HG03432 (cell line): ENCODE measurements around the gene MLLT10.
A peak's percentile ranks its signal among the peaks of the same experiment; 100 is the strongest.
"Not testable (repeated sequence)": the region's sequence is repeated elsewhere in the genome, so short reads cannot be mapped to it uniquely, and the experiment has no call there.

Experiments used
- ATAC-seq: cut with Tn5 transposase; IDR thresholded peaks from one replicate; pipeline ENCODE4 v1.9.1; 2021; ENCODE audit warnings: mild to moderate bottlenecking, moderate library complexity; ENCODE audit not compliant: unreplicated experiment

Gene MLLT10

DNA sequence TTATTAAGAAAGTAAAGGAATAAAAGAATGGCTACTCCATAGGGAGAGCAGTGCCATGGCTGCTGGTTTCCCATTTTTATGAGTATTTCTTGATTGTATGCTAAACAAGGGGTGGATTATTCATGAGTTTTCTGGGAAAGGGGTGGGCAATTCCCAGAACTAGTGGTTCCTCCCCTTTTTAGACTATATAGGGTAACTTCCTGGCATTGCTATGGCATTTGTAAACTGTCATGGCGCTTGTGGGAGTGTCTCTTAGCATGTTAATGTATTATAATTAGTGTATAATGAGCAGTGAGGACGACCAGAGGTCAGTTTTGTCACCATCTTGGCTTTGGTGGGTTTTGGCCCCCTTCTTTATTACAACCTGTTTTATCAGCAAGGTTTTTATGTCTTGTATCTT, 40.5 kb downstream of the MLLT10 start:
- not testable (repeated sequence) for ATAC-seq

DNA sequence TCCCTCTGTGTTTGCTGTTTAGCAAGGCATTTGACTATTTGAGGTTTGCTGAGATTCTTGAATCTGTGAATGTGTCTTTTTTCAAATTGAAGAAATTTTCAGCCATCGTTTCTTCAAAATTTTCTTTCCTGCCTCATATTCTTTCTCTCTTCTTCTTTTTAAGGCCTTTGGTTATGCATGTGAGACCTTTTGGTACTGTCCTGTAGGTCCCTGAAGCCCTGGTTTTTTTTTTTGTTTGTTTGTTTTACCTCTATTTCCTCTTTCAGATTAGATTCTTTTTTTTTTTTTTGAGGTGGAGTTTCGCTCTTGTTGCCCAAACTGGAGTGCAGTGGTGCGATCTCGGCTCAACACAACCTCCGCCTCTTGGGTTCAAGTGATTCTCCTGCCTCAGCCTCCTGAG, 45.3 kb downstream of the MLLT10 start:
- no peak for ATAC-seq

DNA sequence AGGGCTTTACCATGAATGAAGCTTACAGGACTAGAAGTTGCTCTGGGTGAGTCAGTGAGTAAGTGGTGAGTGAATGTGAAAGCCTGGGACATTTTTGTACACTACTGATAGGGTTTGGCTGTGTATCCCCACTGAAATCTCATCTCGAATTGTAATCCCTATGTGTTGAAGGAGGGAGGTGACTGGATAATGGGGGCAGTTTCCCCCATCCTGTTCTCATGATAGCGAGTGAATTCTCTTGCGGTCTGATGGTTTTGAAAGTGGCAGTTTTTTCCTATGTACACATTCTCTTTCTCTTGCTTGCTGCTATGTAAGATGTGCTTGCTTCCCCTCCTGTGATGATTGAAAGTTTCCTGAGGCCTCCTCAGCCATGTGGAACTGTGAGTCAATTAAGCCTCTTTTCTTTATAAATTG, 47.4 kb downstream of the MLLT10 start:
- peak; percentile 85 for ATAC-seq

DNA sequence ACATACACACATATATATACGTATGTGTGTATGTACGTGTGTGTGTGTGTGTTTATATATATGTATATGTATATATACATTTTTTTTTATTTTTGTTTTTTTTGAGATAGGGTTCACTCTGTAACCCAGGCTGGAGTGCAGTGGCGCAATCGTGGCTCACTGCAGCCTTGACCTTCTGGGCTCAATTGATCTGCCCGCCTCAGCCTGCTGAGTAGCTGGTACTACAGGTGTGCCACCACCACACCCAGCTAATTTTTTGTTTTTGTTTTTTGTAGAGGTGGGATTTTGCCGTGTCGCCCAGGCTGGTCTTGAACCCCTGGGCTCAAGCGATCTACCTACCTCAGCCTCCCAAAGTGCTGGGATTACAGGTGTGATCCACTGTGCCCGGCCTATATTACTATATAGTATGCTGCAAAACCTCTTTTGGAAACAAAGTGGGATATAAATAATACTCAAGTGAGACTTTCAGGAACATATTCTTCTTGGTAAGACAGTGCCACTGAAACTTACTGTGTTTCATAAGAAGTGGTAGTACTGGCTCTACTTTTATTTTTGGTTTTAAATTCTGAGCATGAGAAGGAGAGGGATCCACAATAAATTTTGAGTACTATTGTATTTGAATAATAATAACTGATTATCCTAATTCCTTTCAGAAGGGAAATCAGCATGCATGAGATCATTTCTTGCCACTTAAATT, 51.0 kb downstream of the MLLT10 start:
- no peak for ATAC-seq

DNA sequence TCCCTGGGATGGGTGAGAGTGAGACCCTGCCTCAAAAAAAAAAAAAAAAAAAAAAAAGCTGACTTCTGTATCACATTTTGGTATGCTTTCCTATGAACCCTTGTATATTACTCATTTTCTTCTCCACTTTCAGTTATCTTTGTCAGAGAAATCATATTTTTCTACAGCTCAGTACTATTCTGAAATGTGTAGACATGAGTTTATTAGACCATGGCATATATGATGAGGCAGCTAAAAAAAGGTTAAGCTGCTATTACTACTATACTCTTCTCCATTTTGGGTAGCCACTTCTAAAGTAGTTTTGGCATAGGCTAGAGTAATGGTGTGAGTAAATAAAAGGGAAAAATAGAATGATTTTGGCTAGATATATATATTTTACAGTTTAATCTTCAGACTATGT, 53.4 kb downstream of the MLLT10 start:
- ATAC-seq = no peak

DNA sequence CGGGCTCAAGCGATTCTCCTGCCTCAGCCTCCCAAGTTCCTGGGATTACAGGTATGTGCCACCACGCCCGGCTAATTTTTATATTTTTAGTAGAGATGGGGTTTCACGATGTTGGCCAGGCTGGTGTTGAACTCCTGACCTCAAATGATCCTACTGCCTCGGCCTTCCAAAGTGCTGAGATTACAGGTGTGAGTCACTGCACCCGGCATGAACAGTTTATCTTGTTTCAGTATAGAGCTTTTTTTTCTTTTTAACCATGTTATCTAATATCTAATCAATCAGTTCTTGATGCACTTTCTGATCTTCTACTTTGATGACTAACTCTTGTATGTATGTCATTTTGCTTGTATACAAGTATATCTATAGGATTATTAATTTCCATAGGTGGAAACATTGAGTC, 54.1 kb downstream of the MLLT10 start:
- not testable (repeated sequence) for ATAC-seq

DNA sequence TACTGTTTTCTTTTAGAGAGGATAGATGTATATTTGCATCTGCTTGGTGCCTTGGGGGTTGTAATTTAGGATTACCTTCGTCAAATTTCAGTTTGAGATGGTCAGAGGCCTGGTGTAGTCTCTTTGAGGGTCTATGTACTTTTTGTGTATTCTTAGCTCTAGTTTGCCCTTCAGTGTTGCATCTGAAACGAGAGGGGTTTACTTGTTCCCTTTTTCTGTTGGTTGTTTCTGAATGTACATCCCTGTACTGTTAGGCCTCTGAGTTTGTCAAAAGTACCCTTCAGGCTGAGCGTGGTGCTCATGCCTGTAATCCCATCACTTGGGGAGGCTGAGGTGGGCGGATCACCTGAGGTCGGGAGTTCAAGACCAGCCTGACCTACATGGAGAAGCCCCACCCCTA, 60.0 kb downstream of the MLLT10 start:
- ATAC-seq = no peak

DNA sequence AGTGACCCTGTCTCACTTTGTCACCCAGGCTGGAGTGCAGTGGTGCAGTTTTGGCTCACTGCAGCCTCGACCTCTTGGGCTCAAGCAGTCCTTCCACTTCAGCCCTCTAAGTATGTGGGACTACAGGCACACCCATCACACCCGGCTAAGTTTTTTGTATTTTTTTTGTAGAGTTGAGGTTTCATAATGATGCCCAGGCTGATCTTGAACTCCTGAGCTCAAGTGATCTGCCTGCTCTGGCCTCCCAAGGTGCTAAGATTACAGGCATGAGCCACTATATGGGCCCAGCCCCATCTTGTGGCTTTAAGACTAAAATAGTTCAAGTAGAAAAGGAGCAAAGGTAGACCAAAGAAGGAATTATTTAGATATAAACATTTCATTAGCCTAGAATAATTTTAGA, 65.5 kb downstream of the MLLT10 start:
- ATAC-seq = no peak

DNA sequence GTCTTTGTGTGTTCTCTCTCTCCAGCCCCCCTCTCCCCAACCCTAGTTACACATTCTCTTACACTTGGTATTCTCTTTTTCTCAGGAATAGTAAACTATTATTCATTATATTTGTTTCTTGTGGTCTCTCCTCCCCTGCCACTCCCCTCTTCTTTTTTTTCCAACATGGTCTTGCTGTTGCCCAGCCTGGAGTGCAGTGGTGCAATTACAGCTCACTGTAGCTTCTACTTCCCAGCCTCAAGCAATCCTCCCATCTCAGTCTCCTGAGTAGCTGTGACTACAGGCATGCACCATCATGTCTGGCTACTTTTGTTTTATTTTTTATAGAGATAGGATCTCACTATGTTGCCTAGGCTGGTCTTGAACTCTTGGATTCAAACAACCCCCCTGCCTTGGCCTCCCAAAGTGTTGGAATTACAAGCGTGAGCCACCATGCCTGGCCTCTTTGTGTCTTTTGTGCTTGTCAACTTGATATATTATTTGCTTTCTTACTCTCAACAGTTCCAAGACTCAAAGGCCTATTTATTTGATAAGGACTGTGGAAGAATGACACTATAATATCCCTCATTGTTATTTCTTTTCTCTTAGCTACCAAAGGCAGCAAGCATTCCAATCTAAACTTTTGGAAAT, 66.9 kb downstream of the MLLT10 start:
- ATAC-seq = no peak

DNA sequence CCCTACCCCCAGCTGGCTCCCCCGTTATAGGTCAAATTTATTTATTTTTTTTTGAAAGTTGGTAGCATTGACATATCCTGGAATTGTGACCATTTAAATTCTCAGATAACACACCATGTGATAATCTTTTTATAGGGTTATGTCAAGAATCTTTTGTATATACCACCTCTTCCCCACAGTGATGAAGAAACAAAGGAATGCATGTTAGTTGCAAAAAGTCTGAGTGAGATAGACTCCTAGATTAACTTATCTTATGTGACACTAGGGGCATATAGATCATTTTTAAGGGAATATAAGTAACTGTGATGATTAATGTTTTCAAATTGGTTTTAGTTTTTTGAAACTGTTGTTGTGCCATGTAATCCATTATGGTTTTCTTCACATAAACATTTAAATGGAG, 68.3 kb downstream of the MLLT10 start:
- ATAC-seq = no peak

DNA sequence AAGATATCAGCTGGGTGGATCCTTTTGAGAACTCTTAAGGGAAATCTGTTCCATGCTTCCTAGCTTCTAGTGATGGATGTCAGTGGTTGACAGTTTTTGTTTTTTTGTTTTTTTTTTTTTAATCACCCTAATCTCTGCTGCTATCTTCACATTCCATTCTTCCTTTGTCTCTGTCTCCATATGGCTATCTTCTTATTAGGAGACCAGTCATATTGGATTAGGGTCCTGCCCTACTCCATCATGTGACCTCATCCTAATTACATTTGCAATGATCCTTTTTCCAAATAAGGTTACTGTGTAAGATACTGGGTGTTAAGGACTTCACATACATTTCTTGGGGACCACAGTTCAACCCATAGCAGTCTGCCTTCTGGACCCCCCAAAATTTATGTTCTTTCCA, 69.7 kb downstream of the MLLT10 start:
- ATAC-seq = no peak

DNA sequence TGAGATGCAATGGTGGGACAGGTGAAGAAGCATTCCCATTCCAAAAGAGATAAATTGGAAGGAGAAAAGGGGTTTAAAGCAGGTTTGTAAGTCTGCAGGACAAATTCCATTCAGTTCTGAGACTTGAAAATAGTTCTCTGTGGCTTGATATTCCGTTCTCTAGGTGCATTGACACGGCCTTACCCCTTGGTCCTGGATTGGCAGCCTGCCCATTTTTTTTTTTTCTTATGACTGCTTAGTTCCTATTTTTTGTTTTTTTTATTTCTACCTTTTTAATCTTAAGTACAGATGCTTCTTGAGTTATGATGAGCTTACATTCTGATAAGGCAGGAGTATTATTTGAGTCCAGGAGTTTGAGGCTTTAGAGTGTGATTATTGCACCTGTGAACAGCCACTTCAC, 70.6 kb downstream of the MLLT10 start:
- ATAC-seq = no peak

DNA sequence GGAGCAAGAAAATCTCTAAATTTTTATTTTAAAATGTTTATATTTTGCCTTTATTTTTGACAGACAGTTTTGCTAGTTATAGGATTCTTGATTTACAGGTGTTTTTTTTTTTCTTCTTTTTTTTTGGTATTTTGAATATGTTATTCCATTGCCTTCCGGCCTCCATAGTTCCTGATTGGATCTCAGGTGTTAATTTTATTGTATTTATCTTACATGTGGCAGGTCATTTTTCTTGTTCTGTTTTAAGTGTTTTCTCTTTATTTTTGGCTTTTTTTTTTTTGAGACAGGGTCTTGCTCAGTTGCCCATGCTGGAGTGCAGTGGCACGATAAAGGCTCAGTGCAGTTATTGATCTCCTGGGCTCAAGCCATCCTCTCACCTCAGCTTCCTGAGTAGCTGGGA, 73.9 kb downstream of the MLLT10 start:
- no peak for ATAC-seq

DNA sequence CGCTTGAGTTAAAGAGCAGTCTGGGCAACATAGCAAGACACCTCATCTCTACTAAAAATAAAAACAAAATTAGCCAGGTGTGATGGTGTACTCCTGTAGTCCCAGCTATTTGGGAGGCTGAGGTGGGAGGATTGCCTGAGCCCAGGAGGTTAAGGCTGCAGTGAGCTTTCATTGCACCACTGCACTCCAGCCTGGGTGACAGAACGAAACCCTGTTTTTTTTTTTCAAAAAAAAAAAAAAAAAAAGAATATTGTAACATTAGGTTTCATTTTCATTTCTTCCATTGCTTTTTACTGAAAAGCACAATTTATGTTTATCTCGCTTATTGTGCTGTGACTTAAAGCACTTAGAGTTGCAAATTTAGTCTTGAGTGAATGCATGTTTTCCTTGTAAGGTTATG, 80.0 kb downstream of the MLLT10 start:
- ATAC-seq = no peak

DNA sequence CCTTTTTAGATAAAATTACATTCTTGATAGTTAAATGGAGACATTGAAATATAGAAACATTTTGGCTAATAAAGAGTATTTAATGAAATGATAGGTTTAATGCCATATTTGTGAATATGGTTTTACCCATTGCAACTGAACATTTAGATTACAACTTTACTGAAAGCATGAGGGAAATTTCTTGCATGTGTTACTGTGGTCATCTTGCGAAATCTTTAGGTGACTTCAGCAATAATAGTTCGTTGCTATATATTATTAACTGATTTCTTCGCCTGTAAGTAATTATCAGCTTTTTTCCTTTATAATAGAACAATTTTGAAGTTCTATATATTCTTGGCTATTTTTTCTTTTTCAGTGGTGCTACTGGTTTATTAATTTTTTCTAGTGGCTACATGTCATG, 83.2 kb downstream of the MLLT10 start:
- no peak for ATAC-seq

DNA sequence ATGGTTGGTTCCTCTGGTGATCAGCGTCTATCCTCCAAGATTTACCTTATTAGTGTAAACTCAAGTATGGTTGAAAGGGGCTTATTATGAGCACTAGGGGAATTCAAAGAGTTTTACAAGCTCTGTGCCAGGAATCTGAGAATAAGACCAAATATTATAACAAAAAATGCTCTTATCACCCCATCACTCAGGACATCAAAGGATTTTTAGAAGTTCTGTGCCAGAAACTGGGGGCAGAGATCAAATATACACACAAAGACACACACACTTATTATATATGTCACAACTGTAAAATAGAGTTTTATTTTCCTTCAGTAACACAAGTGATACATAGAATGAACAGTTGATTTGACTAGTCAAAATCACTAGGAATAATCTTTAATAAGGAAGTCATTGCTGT, 89.3 kb downstream of the MLLT10 start:
- ATAC-seq = no peak

DNA sequence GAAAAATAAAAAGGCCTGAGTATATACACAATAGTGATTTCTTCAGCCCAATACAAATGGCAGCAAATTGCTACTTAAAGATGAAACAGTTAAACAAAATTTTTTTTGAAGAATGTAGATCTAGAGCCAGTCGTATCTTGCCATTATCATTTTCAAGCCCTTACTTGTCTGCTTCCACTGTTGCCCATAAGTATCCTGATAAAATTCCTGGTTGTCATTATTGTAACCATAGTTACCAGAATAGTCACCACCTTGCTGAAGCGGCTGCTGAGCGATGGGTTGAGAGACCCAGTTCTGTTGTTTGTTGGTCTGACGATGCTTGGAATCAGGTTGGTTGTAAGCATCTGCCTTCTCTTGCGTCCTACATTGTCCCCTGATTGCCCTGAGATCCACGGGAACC, 90.4 kb downstream of the MLLT10 start:
- ATAC-seq = not testable (repeated sequence)

DNA sequence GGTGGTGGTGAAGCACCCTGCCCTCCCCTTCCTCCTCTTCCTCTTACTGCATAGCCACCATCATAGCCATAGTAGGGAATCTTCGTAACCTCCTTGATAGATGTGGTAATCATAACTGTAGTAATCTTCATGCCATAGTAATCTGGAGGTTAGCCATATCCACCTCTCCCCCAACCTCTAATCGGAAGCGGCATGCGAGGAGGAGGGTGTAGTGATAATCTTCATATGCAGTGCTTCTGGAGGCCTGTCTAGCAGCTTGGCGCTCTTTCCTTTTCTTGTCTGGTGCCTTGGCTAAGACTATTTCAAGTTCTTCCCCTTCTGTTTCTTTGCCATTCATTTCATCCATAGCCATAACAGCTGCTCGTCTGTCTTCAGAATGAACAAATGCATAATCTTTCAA, 90.9 kb downstream of the MLLT10 start:
- ATAC-seq = no peak

DNA sequence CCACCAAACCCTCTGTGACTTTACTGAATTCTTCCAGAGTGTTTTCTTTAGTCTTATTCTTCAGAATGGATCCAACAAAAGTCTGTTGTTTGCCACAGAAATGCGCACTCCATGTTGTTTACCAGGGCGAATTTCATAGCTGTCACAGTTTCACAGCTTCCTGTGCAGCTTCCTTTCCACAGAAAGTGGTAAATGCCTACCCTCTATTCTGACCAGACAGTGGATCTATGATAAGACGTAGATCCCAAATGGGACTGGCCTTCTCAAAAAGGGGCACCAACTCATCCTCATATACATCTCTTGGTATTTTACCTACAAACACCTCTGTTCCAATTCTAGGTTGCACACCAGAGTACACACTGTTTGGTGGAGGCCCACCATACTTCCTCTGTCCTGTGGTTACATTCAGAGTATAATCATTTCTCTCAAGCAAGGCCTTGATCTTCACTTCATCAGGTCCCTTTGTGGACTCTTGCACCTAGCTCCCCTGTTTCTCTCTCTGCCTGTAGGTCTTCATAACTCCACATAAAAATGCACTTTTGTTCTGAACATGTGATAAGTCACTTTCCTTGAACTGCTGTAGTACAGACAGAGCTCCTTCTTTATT, 91.7 kb downstream of the MLLT10 start:
- no peak for ATAC-seq

DNA sequence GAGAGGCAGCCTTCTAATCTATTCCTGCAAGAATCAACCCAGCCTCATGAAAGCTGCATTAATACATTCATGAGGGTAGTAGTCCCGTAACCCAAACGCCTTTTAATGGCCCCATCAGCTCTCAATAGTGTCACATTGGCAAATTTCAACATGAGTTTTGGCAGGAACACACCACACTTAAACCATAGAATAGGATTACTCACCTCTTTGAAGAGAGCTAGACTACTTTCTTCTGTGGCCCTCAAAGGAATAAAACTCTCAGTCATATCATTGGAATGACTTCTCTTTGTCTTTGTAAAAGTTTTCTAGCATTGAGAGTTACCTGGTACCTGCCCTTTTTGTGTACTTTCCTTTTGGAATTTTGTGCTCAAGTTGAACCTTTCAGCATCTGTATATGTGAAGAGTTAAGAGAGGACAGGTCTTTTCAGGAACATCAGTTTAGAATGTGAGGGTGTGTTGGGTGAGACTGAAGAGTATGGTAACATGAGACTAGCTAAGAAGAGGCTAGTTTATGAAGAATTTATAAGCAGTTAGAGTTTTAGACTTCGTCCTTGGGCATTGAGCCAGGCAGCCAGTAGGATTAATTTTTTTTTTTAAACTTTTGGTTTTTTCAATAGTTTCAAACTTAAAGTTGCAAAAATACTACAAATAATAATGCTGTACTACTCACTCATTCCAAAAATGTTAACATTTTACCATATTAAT, 92.6 kb downstream of the MLLT10 start:
- ATAC-seq = no peak

DNA sequence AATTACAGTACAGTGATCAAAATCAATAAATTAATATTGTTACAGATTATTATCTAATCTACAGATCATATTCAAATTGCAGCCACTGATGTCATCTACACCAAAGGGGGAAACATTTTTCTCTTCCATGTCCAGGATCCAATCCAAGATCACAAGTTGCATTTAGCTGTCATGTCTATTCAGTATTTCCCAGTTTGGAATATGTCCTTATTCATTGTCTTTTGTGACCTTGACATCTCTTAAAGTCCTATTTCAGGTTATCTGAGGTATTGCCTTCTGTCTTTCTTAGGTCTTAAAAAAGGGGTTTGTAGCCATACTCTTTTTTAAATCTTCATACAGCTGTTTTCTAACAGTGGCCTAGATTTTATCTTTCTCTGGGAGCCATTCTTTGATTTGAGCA, 93.3 kb downstream of the MLLT10 start:
- no peak for ATAC-seq

DNA sequence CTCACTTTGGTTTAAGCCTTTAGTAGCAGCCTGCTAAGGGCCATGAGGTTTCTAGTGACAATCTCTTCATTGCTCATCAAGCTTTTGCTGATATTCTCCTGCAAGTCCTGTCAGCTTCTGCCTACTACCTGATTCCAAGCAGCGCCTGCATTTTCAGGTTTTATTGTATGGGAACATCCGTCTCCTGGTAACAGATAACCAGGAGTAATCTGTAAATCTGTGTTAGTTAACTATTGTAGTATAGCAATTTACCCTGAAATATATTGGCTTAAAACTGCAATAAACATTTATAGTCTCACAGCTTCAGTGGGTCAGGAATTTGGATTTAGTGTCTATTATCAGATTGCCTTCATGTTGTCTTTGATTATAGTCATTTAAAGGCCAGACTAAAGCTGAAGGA, 94.0 kb downstream of the MLLT10 start:
- ATAC-seq = no peak
